HCT116 (cell line): ENCODE data around the gene GNRH2.

Source experiments
- EZH2phosphoT487 ChIP-seq: fragments of 200-600 bp; IDR thresholded peaks from 2 replicates; pipeline ENCODE4 v1.6.1; 2018; ENCODE audit warnings: antibody characterized with exemption, borderline replicate concordance
- JUND ChIP-seq: IDR thresholded peaks from 2 replicates; pipeline ENCODE4 v1.6.1; 2012
- POLR2A ChIP-seq: IDR thresholded peaks from 2 replicates; pipeline ENCODE4 v1.7.0; 2011; ENCODE audit warnings: borderline replicate concordance; ENCODE audit not compliant: insufficient read depth, insufficient read length; ENCODE audit errors: extremely low read depth
- POLR2AphosphoS5 ChIP-seq: IDR thresholded peaks from 2 replicates; pipeline ENCODE4 v1.6.1; 2011; ENCODE audit warnings: mild to moderate bottlenecking, low read depth, low read length, moderate library complexity
- RAD21 ChIP-seq: IDR thresholded peaks from 2 replicates; pipeline ENCODE4 v1.6.1; 2012; ENCODE audit warnings: low read depth, mild to moderate bottlenecking
- SP1 ChIP-seq: IDR thresholded peaks from 2 replicates; pipeline ENCODE4 v1.6.1; 2012; ENCODE audit warnings: low read depth
- SRF ChIP-seq: IDR thresholded peaks from 2 replicates; pipeline ENCODE4 v1.6.1; 2012; ENCODE audit warnings: low read depth
- YY1 ChIP-seq: IDR thresholded peaks from 2 replicates; pipeline ENCODE4 v1.6.1; 2011; ENCODE audit warnings: low read length, low read depth, moderate library complexity, mild to moderate bottlenecking; ENCODE audit not compliant: insufficient replicate concordance; ENCODE audit errors: extremely low read depth
- ZFX ChIP-seq: fragments of 450-650 bp; IDR thresholded peaks from 2 replicates; pipeline ENCODE4 v1.6.1; 2017
- TF ChIP-seq, protein P1 (sequence below), 3 experiments: fragments of 200-600 bp in 1 of 3; sonication (generic) in 1 of 3; IDR thresholded peaks in 2 of 3; conservative IDR thresholded peaks in 1 of 3; 2 replicates each; pipeline ENCODE4 v1.5.1; 2012 to 2017; ENCODE audit warnings: low read depth in 2 of 3, low read length in 2 of 3, antibody characterized with exemption in 1 of 3, borderline replicate concordance in 1 of 3, control low read depth in 1 of 3, mild to moderate bottlenecking in 1 of 3, mixed read lengths in 1 of 3, mixed run types in 1 of 3, moderate library complexity in 1 of 3; ENCODE audit not compliant: insufficient read depth in 1 of 3
- TF ChIP-seq, protein P2 (sequence below): IDR thresholded peaks from 2 replicates; pipeline ENCODE4 v1.6.1; 2011; ENCODE audit warnings: mild to moderate bottlenecking, low read length, moderate library complexity; ENCODE audit not compliant: insufficient replicate concordance; ENCODE audit errors: extremely low read depth

DNA sequence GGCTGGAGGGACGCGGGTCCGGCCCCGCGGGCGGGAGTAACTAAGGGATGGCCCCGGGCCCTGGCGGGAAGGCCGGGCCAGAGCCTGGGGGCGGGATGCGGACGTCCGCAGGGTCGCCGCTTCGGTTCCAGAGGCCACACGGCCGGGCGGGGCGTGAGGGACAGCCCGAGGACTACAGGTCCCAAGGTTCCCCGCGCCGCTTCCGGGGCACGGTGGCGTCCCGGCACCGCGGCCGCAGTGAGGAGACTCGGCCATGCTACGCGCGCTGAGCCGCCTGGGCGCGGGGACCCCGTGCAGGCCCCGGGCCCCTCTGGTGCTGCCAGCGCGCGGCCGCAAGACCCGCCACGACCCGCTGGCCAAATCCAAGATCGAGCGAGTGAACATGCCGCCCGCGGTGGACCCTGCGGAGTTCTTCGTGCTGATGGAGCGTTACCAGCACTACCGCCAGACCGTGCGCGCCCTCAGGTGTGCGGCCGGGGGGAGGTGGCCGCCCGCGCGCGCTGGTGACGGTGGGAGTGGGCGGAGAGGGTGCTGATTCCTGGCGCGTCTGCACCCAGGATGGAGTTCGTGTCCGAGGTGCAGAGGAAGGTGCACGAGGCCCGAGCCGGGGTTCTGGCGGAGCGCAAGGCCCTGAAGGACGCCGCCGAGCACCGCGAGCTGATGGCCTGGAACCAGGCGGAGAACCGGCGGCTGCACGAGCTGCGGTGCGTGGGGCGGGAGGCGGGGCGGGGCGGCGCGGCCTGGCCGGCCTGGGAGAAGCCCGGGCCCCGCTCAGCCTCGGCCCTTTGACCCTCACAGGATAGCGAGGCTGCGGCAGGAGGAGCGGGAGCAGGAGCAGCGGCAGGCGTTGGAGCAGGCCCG is 2.6 kb downstream of the GNRH2 start, which contains the start of gene MRPS26:
- no peak for TF ChIP-seq SRF
- TF ChIP-seq, protein P1, sequence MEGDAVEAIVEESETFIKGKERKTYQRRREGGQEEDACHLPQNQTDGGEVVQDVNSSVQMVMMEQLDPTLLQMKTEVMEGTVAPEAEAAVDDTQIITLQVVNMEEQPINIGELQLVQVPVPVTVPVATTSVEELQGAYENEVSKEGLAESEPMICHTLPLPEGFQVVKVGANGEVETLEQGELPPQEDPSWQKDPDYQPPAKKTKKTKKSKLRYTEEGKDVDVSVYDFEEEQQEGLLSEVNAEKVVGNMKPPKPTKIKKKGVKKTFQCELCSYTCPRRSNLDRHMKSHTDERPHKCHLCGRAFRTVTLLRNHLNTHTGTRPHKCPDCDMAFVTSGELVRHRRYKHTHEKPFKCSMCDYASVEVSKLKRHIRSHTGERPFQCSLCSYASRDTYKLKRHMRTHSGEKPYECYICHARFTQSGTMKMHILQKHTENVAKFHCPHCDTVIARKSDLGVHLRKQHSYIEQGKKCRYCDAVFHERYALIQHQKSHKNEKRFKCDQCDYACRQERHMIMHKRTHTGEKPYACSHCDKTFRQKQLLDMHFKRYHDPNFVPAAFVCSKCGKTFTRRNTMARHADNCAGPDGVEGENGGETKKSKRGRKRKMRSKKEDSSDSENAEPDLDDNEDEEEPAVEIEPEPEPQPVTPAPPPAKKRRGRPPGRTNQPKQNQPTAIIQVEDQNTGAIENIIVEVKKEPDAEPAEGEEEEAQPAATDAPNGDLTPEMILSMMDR (IDR thresholded peaks at IDR 0.05 in 2 of 3, conservative IDR thresholded peaks at IDR 0.05 in 1 of 3; ENCODE audit: borderline replicate concordance in 1 of 3, insufficient read depth in 1 of 3, low read depth in 2 of 3, low read length in 2 of 3), result no peak
- TF ChIP-seq, protein P2, sequence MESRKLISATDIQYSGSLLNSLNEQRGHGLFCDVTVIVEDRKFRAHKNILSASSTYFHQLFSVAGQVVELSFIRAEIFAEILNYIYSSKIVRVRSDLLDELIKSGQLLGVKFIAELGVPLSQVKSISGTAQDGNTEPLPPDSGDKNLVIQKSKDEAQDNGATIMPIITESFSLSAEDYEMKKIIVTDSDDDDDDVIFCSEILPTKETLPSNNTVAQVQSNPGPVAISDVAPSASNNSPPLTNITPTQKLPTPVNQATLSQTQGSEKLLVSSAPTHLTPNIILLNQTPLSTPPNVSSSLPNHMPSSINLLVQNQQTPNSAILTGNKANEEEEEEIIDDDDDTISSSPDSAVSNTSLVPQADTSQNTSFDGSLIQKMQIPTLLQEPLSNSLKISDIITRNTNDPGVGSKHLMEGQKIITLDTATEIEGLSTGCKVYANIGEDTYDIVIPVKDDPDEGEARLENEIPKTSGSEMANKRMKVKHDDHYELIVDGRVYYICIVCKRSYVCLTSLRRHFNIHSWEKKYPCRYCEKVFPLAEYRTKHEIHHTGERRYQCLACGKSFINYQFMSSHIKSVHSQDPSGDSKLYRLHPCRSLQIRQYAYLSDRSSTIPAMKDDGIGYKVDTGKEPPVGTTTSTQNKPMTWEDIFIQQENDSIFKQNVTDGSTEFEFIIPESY, result no peak
- TF ChIP-seq YY1, result peak; percentile 76
- no peak for TF ChIP-seq SP1
- peak; percentile 87 for TF ChIP-seq POLR2A
- TF ChIP-seq RAD21, result no peak
- no peak for TF ChIP-seq EZH2phosphoT487
- peak; percentile 85 for TF ChIP-seq POLR2AphosphoS5
- no peak for TF ChIP-seq JUND
- peak; percentile 99 for TF ChIP-seq ZFX
